HG02852 (cell line): ENCODE results near the gene ZNF362.
A peak's percentile ranks its signal among the peaks of the same experiment; 100 is the strongest.
"Not testable (repeated sequence)": the region's sequence is repeated elsewhere in the genome, so short reads cannot be mapped to it uniquely, and the experiment has no call there.

ENCODE experiments used
- ATAC-seq: cut with Tn5 transposase; IDR thresholded peaks from one replicate; pipeline ENCODE4 v1.9.1; 2021; ENCODE audit warnings: mild to moderate bottlenecking, moderate library complexity; ENCODE audit not compliant: unreplicated experiment

ZNF362 gene, protein sequence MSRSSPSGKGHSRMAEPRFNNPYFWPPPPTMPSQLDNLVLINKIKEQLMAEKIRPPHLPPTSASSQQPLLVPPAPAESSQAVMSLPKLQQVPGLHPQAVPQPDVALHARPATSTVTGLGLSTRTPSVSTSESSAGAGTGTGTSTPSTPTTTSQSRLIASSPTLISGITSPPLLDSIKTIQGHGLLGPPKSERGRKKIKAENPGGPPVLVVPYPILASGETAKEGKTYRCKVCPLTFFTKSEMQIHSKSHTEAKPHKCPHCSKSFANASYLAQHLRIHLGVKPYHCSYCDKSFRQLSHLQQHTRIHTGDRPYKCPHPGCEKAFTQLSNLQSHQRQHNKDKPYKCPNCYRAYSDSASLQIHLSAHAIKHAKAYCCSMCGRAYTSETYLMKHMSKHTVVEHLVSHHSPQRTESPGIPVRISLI

GRCh38 chr1:33256471-33257206, at the start of gene ZNF362:
TSS of gene ZNF362 (plus strand) at chr1:33256492. CDS start at chr1:33270575, 14,083 bp downstream.
- peak; percentile 59 for ATAC-seq

GRCh38 chr1:33211972-33212371, 44.3 kb upstream of the ZNF362 start:
- ATAC-seq = no peak

- ATAC-seq = no peak
Measured at GRCh38 chr1:33219886-33220661, 36.2 kb upstream of the ZNF362 start.

GRCh38 chr1:33220676-33221384, 35.5 kb upstream of the ZNF362 start:
- no peak for ATAC-seq

DNA sequence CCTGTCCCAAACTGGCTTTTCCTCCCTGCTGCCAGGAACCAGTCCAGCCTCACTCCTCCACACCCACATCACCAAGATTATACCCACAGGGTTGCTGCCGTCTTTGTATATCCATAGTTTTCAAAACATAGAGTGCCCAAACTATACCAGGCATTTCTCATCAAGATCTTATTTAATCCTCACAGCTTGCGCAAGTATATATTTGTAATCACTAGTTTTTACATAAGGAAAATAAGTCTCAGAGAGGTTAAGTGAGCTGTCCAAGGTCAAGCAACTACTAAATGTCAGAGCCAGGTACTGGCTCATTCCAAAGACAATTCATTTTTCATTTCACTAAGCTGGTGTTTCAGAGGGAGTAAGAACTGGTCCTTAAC, 34.9 kb upstream of the ZNF362 start:
- no peak for ATAC-seq

GRCh38 chr1:33222381-33222780, 33.9 kb upstream of the ZNF362 start:
- ATAC-seq = no peak

- no peak for ATAC-seq
Measured at GRCh38 chr1:33224166-33224707, 32.1 kb upstream of the ZNF362 start.

GRCh38 chr1:33225586-33225985, 30.7 kb upstream of the ZNF362 start:
- no peak for ATAC-seq

DNA sequence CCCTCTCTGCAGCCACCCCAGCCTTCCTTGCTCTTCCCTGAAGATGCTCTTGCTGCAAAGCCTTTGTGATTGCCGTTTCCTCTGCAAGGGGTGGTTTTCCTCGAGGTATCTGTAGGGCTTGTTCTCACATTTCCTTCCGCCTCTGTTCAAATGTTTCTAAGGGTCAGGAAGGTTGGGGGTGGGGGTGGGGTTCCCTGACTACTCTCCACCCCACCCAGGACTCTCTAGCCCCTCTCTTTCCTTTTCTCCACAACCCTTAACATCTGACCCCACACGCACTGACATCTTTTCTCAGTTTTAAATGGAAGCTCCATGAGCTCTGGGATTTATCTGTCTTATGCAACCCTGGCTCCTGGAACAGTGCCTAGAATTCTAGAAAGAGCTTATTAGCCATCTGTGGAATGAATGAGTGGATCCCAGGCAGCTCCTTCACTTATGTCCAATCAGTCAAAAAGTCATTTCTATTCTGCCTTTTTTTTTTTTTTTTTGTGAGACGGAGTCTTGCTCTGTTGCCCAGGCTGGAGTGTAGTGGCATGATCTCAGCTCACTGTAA, 27.3 kb upstream of the ZNF362 start:
- no peak for ATAC-seq

DNA sequence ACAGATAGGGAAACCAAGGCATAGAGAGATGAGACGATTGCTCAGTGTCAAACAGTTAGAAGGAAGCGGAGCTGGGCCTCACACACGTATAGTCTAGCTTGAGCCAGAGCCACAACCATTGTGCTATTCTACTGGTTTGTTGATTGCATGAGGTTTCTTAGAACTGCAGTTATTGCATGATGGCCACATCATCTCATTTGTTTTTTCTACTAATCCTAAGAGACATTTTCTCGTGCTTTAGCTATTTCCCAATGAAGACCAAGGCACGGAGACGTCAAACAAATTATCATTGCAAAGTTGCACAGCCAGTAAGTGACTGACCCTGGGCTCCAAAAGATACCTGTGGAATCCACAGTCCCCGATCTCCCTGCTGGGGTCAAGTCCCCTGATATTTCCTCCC, 25.1 kb upstream of the ZNF362 start:
- ATAC-seq = no peak

DNA sequence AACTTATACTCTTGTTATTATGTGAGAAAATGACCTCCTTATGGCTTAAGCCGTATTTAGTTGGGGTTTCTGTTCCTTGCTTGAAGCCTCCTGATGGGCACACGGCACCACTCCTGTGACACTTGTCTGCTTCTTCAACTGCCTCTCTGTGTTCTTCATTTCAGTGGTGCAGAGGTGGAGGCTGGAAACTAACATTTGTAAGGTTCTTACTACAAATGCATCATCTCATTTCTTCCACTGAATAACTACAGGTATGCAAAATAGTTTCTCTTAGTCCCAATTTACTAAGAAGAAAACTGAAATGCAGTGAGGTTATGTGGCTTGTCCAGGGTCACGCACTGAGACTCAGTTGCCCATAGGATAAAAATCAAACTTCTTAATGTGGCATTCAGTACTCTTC, 23.6 kb upstream of the ZNF362 start:
- ATAC-seq = no peak

GRCh38 chr1:33234131-33234530, 22.2 kb upstream of the ZNF362 start:
- no peak for ATAC-seq

DNA sequence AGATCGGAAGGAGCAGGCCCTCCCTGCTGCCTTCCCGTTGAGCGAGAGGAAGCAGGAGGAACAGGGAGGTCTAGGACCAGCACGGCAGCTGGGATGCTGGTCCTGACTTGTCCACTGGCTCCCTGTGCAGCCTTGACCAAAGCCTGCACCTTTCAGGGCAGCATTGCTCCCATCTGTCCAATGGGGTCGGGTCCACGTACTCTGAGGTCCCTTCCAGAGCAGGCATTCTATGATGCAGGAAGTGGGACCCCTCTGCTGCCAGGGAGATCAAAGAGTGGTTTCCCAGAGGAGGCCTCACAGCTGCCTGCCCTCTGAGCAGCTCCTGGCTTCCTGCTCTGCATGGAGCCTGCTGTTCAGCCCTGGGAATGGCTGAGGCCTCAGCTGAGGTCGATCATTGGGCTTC, 21.7 kb upstream of the ZNF362 start:
- ATAC-seq = no peak

DNA sequence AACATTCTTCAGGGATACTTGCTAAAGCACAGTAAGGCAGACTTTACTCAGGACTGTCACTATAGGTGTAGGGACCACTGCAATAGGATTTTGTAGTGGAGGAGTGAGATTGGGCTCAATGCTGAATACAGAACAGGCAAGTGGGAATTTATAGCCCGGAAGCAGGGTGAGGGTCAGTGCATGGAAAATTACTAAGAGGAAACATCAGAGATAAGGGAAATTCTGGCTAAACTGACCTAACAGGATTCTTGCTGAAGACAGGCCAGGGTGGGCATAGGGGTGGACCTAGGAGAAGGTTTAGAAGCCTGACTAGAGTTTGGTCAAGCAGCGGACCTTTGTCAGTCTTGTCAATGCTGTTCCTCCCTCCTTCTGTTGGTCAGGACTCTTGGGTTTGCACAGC, 20.8 kb upstream of the ZNF362 start:
- no peak for ATAC-seq

GRCh38 chr1:33236498-33236897, 19.8 kb upstream of the ZNF362 start:
- no peak for ATAC-seq

DNA sequence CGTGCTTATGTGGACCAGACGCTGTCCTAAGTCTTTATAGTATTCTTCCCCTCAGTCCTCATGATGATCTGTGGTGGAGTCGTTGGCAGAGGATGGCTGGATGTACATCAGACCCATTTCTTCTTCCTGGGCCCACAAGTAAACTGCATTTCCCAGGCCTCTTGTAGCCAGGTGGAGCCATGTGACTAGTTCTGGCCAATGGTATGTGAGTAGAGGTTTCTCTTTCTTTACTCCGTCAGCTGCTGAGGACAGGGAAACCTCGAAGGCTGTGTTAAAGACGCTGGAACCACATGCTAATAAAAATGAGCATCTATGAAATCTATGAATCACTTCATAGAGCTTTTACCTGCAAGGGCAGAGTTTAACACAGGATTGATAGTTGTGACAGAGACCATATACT, 18.7 kb upstream of the ZNF362 start:
- no peak for ATAC-seq

DNA sequence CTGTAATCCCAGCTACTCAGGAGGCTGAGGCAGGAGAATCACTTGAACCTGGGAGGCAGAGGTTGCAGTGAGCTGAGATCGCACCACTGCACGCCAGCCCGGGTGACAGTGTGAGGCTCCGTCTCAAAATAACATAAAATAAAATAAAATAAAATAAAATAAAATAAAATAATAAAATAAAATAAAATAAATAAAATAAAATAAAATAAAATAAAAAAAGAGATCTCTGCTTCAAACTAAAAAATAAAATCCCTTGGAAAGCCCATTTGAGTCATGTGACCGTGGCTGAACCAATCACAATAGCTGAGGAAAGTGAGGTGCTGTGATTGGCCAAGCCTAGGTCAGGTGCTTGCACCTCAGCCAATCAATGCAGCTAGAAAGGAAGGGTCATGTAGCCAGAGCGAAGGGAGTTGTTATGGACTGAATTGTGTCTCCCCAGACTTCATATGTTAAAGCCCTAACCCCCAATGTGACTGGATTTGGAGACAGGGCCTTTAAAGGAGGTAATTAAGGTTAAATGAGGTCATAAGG, 18.0 kb upstream of the ZNF362 start:
- not testable (repeated sequence) for ATAC-seq

- not testable (repeated sequence) for ATAC-seq
Measured at GRCh38 chr1:33239410-33239809, 16.9 kb upstream of the ZNF362 start.

- no peak for ATAC-seq
Measured at GRCh38 chr1:33241866-33242265, 14.4 kb upstream of the ZNF362 start.

DNA sequence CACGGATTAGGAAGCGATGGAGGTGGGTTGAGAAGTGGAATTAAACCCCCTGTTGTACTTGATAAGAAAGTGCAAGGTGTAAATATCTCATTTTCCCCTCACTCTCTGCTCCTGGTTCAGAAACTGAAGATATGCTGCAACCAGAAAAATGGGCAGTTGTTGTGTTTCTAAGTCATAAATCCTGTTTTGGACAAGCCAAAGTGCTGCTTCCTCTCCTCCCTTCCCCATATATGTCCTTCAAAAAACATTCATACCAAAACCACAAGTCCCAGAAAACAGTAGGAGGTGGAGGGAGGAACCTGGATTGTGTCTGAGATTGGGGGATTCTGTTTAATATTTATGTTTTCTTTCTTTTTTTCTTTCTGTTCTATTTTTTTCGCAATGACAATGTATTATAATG, 13.6 kb upstream of the ZNF362 start:
- ATAC-seq = no peak
